HEK293 (cell line): ENCODE data around the gene SLC9C1.

Experiments used
- CTCF ChIA-PET: fragments of 350-600 bp; formaldehyde crosslinking; extraction: SDS; loops from one replicate; lab custom pipeline; 2021; ENCODE audit warnings: antibody characterized with exemption; lab: Yijun Ruan, JAX
- POLR2A ChIA-PET: fragments of 300-600 bp; formaldehyde crosslinking; extraction: SDS; loops from one replicate; lab custom pipeline; 2020; ENCODE audit warnings: antibody characterized with exemption, inconsistent platforms; lab: Yijun Ruan, JAX
- H3K27ac ChIP-seq: fragments of 200-500 bp; sonication (Bioruptor generic); 2 replicates; pipeline ENCODE4 v1.5.1; 2014; ENCODE audit warnings: low read depth, low read length, control low read depth, inconsistent platforms; ENCODE audit errors: extremely low read depth
- H3K36me3 ChIP-seq, 2 experiments: fragments of 200-500 bp in 1 of 2; sonication (Bioruptor generic) in 1 of 2; 1 replicate in 1 of 2; 2 replicates in 1 of 2; pipeline ENCODE4 v1.5.1; 2014 to 2017; ENCODE audit warnings: inconsistent platforms in 2 of 2, low read length in 2 of 2; ENCODE audit not compliant: control insufficient read depth in 2 of 2, insufficient read depth in 1 of 2
- H3K4me1 ChIP-seq: fragments of 200-500 bp; sonication (Bioruptor generic); 2 replicates; pipeline ENCODE4 v1.5.1; 2014; ENCODE audit warnings: mild to moderate bottlenecking, low read length, inconsistent platforms; ENCODE audit not compliant: control insufficient read depth, insufficient read depth
- H3K4me3 ChIP-seq: 2 replicates; pipeline ENCODE4 v1.5.1; 2011; ENCODE audit warnings: low read depth, mild to moderate bottlenecking, control low read depth, low read length, moderate library complexity
- H3K9me3 ChIP-seq: fragments of 200-500 bp; sonication (Bioruptor generic); 2 replicates; pipeline ENCODE4 v1.5.1; 2014; ENCODE audit warnings: low read depth, low read length, inconsistent platforms; ENCODE audit not compliant: control insufficient read depth, insufficient read depth
- EGR2 ChIP-seq: fragments of 450-650 bp; formaldehyde crosslinking; IDR thresholded peaks from 2 replicates; pipeline ENCODE4 v1.5.1; 2016; ENCODE audit warnings: low read depth, missing biosample characterization, missing genetic modification characterization
- KLF9 ChIP-seq: fragments of 450-650 bp; formaldehyde crosslinking; IDR thresholded peaks from 2 replicates; pipeline ENCODE4 v1.5.1; 2016; ENCODE audit warnings: missing biosample characterization, missing genetic modification characterization, low read depth
- ZBTB44 ChIP-seq: fragments of 450-650 bp; IDR thresholded peaks from 2 replicates; pipeline ENCODE4 v1.5.1; 2018; ENCODE audit warnings: missing biosample characterization, mild to moderate bottlenecking, missing genetic modification characterization
- ZFP37 ChIP-seq: fragments of 450-650 bp; formaldehyde crosslinking; IDR thresholded peaks from 2 replicates; pipeline ENCODE4 v1.5.1; 2016; ENCODE audit warnings: missing biosample characterization, missing genetic modification characterization
- ZFP69B ChIP-seq: fragments of 450-650 bp; formaldehyde crosslinking; IDR thresholded peaks from 2 replicates; pipeline ENCODE4 v1.5.1; 2016; ENCODE audit warnings: missing biosample characterization, missing genetic modification characterization
- ZNF148 ChIP-seq: fragments of 450-650 bp; formaldehyde crosslinking; IDR thresholded peaks from 2 replicates; pipeline ENCODE4 v1.5.0; 2017; ENCODE audit warnings: missing biosample characterization, missing genetic modification characterization, borderline replicate concordance
- ZNF174 ChIP-seq: fragments of 450-650 bp; formaldehyde crosslinking; IDR thresholded peaks from 2 replicates; pipeline ENCODE4 v1.5.0; 2017; ENCODE audit warnings: missing biosample characterization, mild to moderate bottlenecking, missing genetic modification characterization
- ZNF175 ChIP-seq: fragments of 450-650 bp; formaldehyde crosslinking; IDR thresholded peaks from 2 replicates; pipeline ENCODE4 v1.5.1; 2016; ENCODE audit warnings: missing biosample characterization, missing genetic modification characterization
- ZNF223 ChIP-seq: fragments of 450-650 bp; formaldehyde crosslinking; IDR thresholded peaks from 2 replicates; pipeline ENCODE4 v1.5.1; 2016; ENCODE audit warnings: missing biosample characterization, missing genetic modification characterization
- ZNF302 ChIP-seq: fragments of 450-650 bp; formaldehyde crosslinking; IDR thresholded peaks from 2 replicates; pipeline ENCODE4 v1.5.1; 2016; ENCODE audit warnings: missing biosample characterization, missing genetic modification characterization, low read depth
- ZNF311 ChIP-seq: fragments of 450-650 bp; formaldehyde crosslinking; IDR thresholded peaks from 2 replicates; pipeline ENCODE4 v1.5.1; 2017; ENCODE audit warnings: missing biosample characterization, missing genetic modification characterization, borderline replicate concordance
- ZNF335 ChIP-seq: fragments of 450-650 bp; formaldehyde crosslinking; conservative IDR thresholded peaks from 2 replicates; pipeline ENCODE4 v1.5.1; 2016; ENCODE audit warnings: missing biosample characterization, missing genetic modification characterization
- ZNF510 ChIP-seq: fragments of 450-650 bp; formaldehyde crosslinking; IDR thresholded peaks from 2 replicates; pipeline ENCODE4 v1.5.1; 2018; ENCODE audit warnings: mild to moderate bottlenecking, missing genetic modification characterization, missing biosample characterization; ENCODE audit not compliant: insufficient replicate concordance
- ZNF549 ChIP-seq: fragments of 450-650 bp; IDR thresholded peaks from 2 replicates; pipeline ENCODE4 v1.5.1; 2018; ENCODE audit warnings: missing biosample characterization, missing genetic modification characterization, mild to moderate bottlenecking, inconsistent platforms, moderate library complexity
- ZNF560 ChIP-seq: fragments of 450-650 bp; formaldehyde crosslinking; IDR thresholded peaks from 2 replicates; pipeline ENCODE4 v1.5.1; 2017; ENCODE audit warnings: missing biosample characterization, missing genetic modification characterization, borderline replicate concordance
- ZNF571 ChIP-seq: fragments of 450-650 bp; formaldehyde crosslinking; IDR thresholded peaks from 2 replicates; pipeline ENCODE4 v1.5.0; 2017; ENCODE audit warnings: missing biosample characterization, missing genetic modification characterization
- ZNF596 ChIP-seq: fragments of 450-650 bp; IDR thresholded peaks from 2 replicates; pipeline ENCODE4 v1.5.0; 2018; ENCODE audit warnings: missing biosample characterization, mild to moderate bottlenecking, missing genetic modification characterization, moderate library complexity
- ZNF610 ChIP-seq: fragments of 450-650 bp; formaldehyde crosslinking; IDR thresholded peaks from 2 replicates; pipeline ENCODE4 v1.5.1; 2016; ENCODE audit warnings: missing biosample characterization, missing genetic modification characterization, borderline replicate concordance
- ZNF677 ChIP-seq: fragments of 450-650 bp; IDR thresholded peaks from 2 replicates; pipeline ENCODE4 v1.5.0; 2018; ENCODE audit warnings: missing biosample characterization, mild to moderate bottlenecking, missing genetic modification characterization, moderate library complexity
- ZNF747 ChIP-seq: fragments of 450-650 bp; formaldehyde crosslinking; IDR thresholded peaks from 2 replicates; pipeline ENCODE4 v1.5.1; 2016; ENCODE audit warnings: missing biosample characterization, missing genetic modification characterization
- ZNF777 ChIP-seq: fragments of 450-650 bp; formaldehyde crosslinking; IDR thresholded peaks from 2 replicates; pipeline ENCODE4 v1.5.1; 2017; ENCODE audit warnings: missing biosample characterization, missing genetic modification characterization, borderline replicate concordance
- ZNF837 ChIP-seq: fragments of 450-650 bp; formaldehyde crosslinking; IDR thresholded peaks from 2 replicates; pipeline ENCODE4 v1.5.1; 2016; ENCODE audit warnings: missing biosample characterization, missing genetic modification characterization
- ZNF843 ChIP-seq: fragments of 450-650 bp; formaldehyde crosslinking; IDR thresholded peaks from 2 replicates; pipeline ENCODE4 v1.5.1; 2016; ENCODE audit warnings: missing biosample characterization, missing genetic modification characterization
- TF ChIP-seq, protein P1 (sequence below): fragments of 450-650 bp; formaldehyde crosslinking; IDR thresholded peaks from 2 replicates; pipeline ENCODE4 v1.5.1; 2016; ENCODE audit warnings: missing biosample characterization, missing genetic modification characterization
- TF ChIP-seq, protein P2 (sequence below): sonication (generic); formaldehyde crosslinking; IDR thresholded peaks from 2 replicates; pipeline ENCODE4 v1.8.1; 2022; ENCODE audit warnings: mild to moderate bottlenecking, moderate library complexity, missing genetic modification reagents
- TF ChIP-seq, protein P3 (sequence below): fragments of 450-650 bp; formaldehyde crosslinking; IDR thresholded peaks from 2 replicates; pipeline ENCODE4 v1.5.1; 2016; ENCODE audit warnings: missing biosample characterization, missing genetic modification characterization

SLC9C1 gene

GRCh38 chr3:112230033-112230432 lies 64.0 kb downstream of the SLC9C1 start:
- no peaks in the 10 kb centered on the region for H3K36me3 ChIP-seq
- H3K27ac ChIP-seq: no peak overlapping the region
- H3K4me1 ChIP-seq: no peaks in the 10 kb centered on the region
- CTCF ChIA-PET: interaction anchor here (0.6 to 0.7 kb wide), 2 partner anchors 32 to 118 kb away, joined by 3 to 4 read pairs; no protein-coding TSS in a partner anchor
- POLR2A ChIA-PET: no interaction called here
- no peak overlapping the region for H3K4me3 ChIP-seq
- TF ChIP-seq, protein P1, sequence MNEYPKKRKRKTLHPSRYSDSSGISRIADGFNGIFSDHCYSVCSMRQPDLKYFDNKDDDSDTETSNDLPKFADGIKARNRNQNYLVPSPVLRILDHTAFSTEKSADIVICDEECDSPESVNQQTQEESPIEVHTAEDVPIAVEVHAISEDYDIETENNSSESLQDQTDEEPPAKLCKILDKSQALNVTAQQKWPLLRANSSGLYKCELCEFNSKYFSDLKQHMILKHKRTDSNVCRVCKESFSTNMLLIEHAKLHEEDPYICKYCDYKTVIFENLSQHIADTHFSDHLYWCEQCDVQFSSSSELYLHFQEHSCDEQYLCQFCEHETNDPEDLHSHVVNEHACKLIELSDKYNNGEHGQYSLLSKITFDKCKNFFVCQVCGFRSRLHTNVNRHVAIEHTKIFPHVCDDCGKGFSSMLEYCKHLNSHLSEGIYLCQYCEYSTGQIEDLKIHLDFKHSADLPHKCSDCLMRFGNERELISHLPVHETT: no peak
- no peak for TF ChIP-seq ZNF777 (tag by site-specific recombination)
- H3K9me3 ChIP-seq: no peaks in the 10 kb centered on the region

GRCh38 chr3:112228786-112229185 lies 65.2 kb downstream of the SLC9C1 start:
- Histone ChIP-seq H3K9me3 (no peaks in the 10 kb centered on the region), H3K4me3 (no peak overlapping the region), H3K36me3 (no peaks in the 10 kb centered on the region), H3K27ac (no peak overlapping the region), H3K4me1 (no peaks in the 10 kb centered on the region)
- POLR2A ChIA-PET: no interaction called here
- CTCF ChIA-PET: interaction anchor here (0.7 kb wide), 1 partner anchor 12 kb away, joined by 3 read pairs; no protein-coding TSS in a partner anchor
- TF ChIP-seq ZNF549 (tag by site-specific recombination) (no peak), ZNF175 (no peak), ZNF677 (tag by site-specific recombination) (no peak), ZNF510 (tag by site-specific recombination) (no peak), KLF9 (tag by site-specific recombination) (no peak), EGR2 (tag by site-specific recombination) (no peak), ZNF843 (tag by site-specific recombination) (no peak), ZNF596 (no peak), ZNF223 (tag by site-specific recombination) (no peak), ZNF610 (no peak)
- TF ChIP-seq, protein P2, sequence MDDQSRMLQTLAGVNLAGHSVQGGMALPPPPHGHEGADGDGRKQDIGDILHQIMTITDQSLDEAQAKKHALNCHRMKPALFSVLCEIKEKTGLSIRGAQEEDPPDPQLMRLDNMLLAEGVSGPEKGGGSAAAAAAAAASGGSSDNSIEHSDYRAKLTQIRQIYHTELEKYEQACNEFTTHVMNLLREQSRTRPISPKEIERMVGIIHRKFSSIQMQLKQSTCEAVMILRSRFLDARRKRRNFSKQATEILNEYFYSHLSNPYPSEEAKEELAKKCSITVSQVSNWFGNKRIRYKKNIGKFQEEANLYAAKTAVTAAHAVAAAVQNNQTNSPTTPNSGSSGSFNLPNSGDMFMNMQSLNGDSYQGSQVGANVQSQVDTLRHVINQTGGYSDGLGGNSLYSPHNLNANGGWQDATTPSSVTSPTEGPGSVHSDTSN (CRISPR knock-in tag): no peak

DNA sequence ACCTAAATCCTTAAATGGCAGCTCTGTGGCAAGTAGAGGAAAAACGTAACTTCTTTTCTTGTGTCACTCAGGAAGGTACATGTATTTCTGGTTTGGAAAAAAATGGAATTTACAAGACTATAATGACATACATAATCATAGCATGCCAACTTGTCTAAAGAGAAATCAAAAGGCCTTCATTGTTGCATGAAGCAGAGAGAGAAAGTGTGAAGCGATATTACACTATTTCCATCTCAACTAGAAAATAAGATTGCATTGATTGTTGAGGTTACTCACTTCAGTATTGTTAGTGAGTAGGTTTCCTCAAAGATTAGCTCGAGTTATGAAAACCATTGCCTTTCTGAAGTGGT lies 93.7 kb downstream of the SLC9C1 start:
- H3K27ac ChIP-seq: no peak overlapping the region
- H3K4me1 ChIP-seq: no peaks in the 10 kb centered on the region
- no peaks in the 10 kb centered on the region for H3K9me3 ChIP-seq
- H3K36me3 ChIP-seq: no peaks in the 10 kb centered on the region
- ChIA-PET POLR2A (no interaction called here), CTCF (no interaction called here)
- no peak overlapping the region for H3K4me3 ChIP-seq
- TF ChIP-seq ZNF302 (tag by site-specific recombination): no peak
- TF ChIP-seq ZNF174 (tag by site-specific recombination): no peak
- no peak for TF ChIP-seq ZNF560 (tag by site-specific recombination)
- TF ChIP-seq, protein P3, sequence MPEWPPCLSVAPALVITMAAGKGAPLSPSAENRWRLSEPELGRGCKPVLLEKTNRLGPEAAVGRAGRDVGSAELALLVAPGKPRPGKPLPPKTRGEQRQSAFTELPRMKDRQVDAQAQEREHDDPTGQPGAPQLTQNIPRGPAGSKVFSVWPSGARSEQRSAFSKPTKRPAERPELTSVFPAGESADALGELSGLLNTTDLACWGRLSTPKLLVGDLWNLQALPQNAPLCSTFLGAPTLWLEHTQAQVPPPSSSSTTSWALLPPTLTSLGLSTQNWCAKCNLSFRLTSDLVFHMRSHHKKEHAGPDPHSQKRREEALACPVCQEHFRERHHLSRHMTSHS (tag by site-specific recombination): no peak
- TF ChIP-seq ZNF747: no peak
- no peak for TF ChIP-seq ZFP37 (tag by site-specific recombination)
- TF ChIP-seq ZFP69B (tag by site-specific recombination): no peak
- no peak for TF ChIP-seq ZNF311
- no peak for TF ChIP-seq ZNF148
- TF ChIP-seq ZNF571 (tag by site-specific recombination): no peak
- TF ChIP-seq ZBTB44 (tag by site-specific recombination): no peak
- TF ChIP-seq ZNF335 (tag by site-specific recombination): no peak
- TF ChIP-seq ZNF837 (tag by site-specific recombination): no peak
